CD4-positive, alpha-beta T cell treated with Interferon gamma for 1 hour (primary cell): ENCODE data around the gene SLC2A11.
"Not testable (repeated sequence)": the region's sequence is repeated elsewhere in the genome, so short reads cannot be mapped to it uniquely, and the experiment has no call there.

Experiments used
- DNase-seq: peaks from one replicate; pipeline ENCODE4 v3.0.0-alpha.2; 2020

SLC2A11 gene

DNA sequence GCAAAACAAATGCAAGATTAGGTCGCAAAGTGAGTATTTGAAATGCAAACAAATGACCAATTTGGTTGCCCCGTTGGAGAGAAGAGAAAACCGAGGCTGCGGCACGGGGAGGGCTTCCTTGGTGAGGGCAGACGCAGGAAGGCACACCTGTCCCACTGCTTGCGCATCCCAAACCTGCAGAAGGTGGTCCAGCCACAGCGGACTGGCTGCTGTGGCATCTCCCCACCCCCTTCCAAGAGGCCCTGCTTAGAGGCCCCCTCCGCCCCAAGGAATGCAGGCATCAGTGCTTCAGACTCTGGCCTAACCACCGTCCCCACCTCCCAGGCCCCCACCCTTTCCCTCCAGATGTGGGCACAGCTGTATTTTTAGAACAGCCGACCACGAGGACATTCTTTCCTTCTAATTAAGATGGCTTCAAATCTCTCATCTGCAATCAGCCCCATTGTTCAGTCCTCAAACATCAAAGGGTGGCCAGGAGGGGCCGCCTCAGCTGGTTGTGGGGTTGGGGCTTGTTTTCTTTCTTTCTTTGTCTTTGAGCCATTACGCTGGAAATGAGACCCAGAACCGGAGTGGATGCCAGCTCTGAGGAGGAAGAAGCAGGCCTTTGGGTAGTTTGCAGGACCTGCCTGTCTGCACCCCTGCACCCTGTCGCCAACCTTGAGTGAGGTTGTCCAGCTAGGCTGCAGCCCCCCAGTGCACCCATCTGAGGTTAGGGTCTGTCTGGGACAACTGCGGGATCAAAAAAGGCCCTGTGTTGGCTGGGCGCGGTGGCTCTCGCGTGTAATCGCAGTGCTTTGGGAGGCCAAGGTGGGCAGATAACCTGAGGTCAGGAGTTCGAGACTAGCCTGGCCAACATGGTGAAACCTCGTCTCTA lies 9.4 kb upstream of the SLC2A11 start:
- no peak for DNase-seq

GRCh38 chr22:23849009-23850006 lies 8.4 kb upstream of the SLC2A11 start:
- DNase-seq: peak; percentile 77

DNA sequence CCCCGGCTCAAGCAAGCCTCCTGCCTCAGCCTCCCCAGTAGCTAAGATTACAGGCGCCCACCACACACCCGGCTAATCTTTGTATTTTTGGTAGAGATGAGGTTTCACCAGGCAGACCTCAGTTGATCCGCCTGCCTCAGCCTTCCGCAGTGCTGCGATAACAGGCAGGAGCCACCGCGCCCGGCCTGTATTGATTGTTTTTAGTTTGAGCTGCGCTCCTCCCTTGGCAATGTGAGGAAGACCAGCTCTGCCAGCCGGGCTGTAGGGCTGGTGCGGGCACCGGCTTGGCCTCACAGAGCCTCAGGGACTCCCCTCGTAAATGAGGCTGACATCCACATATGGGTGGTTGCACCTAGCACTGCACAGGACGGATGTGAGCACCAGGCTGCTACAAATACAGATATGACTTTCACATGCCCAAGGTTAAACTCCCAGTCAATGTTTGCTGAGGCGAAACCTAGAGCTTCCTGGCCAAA lies 7.5 kb upstream of the SLC2A11 start:
- DNase-seq: no peak

DNA sequence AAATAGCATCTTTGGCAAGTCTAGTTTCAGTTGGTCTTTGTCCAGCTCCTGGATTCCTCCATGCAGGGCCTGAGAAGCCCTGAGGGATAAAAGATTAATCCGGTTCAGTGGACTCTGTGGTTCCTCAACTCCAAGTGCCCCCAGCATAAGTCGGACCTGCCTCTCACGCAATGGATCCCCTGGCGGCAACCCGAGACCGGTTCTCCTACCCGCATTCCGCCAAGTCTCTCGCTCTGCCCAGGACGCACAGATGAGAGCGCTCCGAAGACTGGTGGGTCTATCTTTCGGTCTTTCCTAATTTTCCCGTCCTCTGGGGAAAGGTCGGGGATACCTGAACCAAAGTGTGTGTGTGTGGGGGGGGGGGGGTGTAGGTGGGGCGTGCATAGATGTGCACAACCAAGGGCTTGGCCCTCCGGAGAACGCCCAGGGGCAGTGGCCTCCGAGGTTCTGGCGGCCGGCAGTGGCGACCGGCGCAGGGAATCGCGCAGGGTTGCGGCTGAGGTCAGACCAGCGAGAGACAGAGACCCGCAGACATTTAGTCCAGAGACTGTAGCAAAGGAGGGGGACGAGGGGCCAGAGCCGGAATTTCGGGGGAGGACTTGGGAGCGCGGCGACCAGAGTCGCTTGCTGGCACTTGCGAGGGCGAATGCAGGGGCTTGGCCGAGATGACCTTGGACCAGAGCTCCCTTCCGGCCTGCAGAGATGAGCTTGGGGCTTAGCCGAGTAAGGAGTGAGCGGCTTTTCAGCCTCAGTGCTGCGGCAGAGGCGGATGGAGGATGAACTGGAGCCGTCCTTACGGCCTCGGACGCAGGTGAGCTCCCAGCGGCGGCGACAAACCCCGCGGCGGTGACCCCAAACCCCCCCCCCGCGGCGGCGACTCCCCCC lies 712 bp upstream of the SLC2A11 start:
- DNase-seq: no peak

DNA sequence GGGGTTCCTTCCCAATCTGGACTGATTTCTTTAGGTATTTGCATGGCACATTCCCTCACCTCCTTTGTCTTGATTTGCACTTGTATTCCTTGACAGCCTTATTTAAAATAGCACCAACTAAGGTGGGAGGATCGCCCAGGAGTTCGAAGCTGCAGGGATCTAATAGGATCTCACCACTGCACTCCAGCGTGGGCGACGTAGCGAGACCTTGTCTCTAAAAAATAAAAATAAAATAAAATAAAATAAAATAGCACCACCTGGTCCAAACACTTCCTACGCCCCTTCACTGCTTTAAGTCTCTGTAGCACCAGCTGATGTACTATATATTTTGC lies 775 bp downstream of the SLC2A11 start:
- no peak for DNase-seq

DNA sequence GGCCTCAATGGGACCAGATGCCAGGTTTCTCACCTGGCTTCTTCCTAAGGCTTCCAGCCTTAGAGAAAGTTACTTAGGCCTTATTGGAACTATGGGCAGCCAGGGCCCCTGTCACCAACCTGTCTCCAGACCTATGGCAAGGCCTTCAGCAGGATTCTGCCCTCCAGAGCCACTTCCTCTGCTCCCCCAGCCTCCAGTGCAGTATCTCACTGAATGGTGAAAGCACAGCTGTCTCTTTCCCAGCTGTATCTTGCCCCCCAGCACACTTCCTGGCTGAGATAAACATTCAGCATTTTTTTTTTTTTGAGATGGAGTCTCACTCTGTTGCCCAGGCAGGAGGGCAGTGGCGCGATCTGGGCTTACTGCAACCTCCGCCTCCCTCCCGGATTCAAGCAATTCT lies 1.5 kb downstream of the SLC2A11 start:
- no peak for DNase-seq

GRCh38 chr22:23860187-23860586 lies 2.5 kb downstream of the SLC2A11 start:
- not testable (repeated sequence) for DNase-seq

DNA sequence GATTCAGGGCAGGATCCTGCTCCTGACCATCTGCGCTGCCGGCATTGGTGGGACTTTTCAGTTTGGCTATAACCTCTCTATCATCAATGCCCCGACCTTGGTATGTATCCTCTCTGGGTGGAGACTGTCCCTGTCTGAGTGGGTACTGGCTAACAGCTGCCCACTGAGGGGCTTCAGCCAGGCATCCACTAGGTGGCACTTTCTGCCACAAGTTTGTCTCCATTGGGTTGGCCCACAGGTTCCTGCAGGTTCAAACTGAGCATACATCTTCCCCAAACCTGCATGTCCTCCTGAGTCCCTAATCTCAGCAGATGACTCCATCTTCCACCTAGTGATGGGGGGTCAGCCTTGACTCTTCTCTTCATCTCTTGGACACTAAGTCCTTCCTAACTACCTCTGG lies 4.4 kb downstream of the SLC2A11 start:
- peak; percentile 38 for DNase-seq

DNA sequence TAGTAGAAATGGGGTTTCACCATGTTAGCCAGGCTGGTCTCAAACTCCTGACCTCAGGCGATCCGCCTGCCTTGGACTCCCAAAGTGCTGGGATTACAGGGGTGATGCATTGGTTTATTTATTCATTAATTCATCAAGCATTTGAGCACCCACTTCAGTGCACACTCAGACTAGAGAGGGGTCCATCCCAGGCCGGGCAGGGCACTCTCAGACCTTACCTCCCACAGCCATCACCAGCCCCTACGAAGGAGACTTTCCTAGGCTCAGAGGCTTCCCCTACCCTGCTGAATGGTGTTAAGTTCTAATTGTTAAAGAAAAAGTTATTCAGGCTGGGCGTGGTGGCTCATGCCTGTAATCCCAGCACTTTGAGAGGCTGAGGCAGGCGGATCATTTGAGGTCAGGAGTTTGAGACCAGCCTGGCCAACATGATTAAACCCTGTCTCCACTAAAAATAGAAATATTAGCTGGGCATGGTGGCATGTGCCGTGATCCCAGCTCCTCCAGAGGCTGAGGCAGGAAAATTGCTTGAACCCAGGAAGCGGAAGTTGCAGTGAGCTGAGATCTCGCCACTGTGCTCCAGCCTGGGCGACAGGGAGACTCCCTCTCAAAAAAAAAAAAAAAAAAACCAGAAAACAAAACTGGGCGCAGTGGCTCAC lies 7.0 kb downstream of the SLC2A11 start:
- not testable (repeated sequence) for DNase-seq

- no peak for DNase-seq
Measured at GRCh38 chr22:23868580-23868979, 10.9 kb downstream of the SLC2A11 start.

DNA sequence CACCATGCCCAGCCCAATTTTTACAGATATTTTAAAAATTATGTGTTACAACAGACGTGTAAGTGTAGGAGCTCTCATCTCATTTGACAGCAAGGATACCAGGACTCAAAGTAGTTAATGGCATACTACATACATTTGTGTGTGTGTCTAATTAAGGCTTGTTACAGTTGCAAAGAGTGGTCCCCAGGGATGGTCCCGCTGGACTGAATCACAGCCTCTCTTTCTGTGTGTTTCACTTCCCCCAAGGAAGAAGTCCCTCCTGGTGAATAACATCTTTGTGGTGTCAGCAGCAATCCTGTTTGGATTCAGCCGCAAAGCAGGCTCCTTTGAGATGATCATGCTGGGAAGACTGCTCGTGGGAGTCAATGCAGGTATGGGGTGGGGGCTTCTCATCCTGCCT lies 17.2 kb downstream of the SLC2A11 start:
- DNase-seq: no peak

DNA sequence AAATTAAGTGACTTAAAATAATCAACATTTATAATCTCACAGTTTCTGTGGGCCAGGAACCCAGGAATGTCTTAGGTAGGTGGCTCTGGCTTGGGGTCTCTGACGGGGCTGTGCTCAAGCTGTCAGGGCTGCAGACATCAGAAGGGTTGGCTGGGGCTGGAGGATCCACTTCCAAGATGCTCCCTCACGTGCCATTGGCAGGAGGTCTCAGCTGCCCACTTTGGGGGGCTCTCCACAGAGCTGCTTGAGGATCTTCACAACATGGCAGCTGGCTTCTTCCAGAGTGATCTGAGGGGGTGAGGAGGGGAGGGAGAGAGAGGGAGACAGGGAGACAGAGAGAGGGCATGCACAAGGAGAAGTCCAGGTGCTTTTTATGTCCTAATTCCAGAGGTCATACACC lies 18.1 kb downstream of the SLC2A11 start:
- DNase-seq: no peak

GRCh38 chr22:23877566-23877965 lies 19.9 kb downstream of the SLC2A11 start:
- DNase-seq: no peak

DNA sequence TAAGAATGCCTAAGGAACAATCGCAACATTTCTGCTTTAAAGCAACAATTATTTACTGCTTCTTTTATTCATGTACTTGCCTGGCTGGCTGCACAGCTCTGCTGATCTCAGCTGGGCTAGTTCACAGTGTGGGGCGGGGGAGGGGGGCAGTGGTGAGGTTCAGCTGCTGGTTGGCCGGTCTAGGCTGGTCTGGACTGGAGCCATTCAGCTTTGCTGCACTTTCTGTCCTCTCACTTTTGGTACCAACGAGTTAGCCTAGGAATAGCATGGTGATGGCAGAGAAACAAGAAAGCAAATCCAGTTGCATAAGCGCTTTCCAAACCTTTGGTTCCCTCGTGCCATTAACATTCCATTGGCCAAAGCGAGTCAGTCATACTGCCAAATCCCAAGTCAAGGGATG lies 20.5 kb downstream of the SLC2A11 start:
- no peak for DNase-seq

DNA sequence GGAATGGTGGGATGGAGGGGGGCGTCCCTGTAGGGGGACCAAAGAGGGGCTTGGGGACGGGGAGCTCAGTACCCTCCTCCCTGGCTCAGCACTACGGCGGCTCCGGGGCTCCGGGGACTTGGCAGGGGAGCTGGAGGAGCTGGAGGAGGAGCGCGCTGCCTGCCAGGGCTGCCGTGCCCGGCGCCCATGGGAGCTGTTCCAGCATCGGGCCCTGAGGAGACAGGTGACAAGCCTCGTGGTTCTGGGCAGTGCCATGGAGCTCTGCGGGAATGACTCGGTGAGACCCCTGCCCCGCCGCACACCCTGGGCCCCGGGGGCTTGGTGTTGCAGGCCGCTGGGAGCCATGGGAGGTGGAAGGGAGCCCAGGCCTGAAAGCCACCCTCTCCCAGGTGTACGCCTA lies 24.7 kb downstream of the SLC2A11 start:
- no peak for DNase-seq

DNA sequence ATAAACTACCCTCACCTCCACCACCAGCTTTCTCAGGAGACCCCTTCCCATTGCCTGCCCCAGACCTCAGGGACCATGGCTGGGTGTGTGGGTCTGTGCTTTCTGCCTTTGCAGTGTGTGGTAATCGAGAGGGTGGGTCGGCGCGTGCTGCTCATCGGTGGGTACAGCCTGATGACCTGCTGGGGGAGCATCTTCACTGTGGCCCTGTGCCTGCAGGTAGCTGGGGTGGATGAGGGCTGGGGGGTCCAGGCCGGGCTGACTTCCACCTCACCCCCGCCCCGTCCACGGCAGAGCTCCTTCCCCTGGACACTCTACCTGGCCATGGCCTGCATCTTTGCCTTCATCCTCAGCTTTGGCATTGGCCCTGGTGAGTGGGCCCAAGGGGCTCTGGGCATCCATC lies 26.0 kb downstream of the SLC2A11 start:
- DNase-seq: no peak

GRCh38 chr22:23884140-23884539 lies 26.5 kb downstream of the SLC2A11 start:
- no peak for DNase-seq

GRCh38 chr22:23888615-23889401 lies 31.1 kb downstream of the SLC2A11 start:
- DNase-seq: no peak

GRCh38 chr22:23889620-23890019 lies 31.9 kb downstream of the SLC2A11 start:
- no peak for DNase-seq

GRCh38 chr22:23891726-23892125 lies 34.1 kb downstream of the SLC2A11 start:
- no peak for DNase-seq

GRCh38 chr22:23892130-23892529 lies 34.5 kb downstream of the SLC2A11 start:
- no peak for DNase-seq
